Epidermal melanocyte (primary cell): ENCODE results near the gene BCL11A.

ENCODE experiments used
- DNase-seq: peaks from one replicate; pipeline ENCODE4 v3.0.0; 2011; ENCODE audit warnings: low spot score; ENCODE audit not compliant: insufficient read length

The BCL11A gene

DNA sequence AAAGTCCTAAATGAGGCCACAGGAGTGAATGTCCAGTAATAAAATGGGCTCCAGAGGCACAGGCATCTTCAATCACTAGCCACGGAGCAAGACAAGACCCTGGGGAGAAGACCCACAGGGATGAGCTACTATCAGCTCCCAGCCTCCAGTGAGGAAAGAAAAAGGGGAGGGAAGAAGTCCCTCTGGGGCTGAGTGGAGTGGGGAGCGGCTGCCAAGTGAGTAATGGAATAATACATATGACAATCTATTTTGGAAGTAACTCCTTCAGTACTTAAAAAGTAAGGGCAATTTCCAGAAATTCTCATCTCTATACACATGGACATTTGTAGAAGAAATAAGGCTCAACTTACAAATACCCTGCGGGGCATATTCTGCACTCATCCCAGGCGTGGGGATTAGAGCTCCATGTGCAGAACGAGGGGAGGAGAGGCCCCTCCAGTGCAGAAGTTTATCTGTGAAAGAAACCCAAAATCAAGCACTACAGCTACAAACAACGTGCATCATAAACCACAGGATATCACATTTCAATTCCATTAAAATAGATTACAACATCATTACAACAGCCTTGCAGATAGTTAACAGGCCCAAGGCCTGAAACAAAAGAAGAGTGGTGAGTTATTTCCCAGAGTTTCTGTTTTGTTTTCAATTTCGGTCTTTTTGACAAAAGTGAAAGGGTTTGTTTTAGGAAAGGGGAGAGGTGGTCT lies 84.9 kb downstream of the BCL11A start:
- no peak for DNase-seq

DNA sequence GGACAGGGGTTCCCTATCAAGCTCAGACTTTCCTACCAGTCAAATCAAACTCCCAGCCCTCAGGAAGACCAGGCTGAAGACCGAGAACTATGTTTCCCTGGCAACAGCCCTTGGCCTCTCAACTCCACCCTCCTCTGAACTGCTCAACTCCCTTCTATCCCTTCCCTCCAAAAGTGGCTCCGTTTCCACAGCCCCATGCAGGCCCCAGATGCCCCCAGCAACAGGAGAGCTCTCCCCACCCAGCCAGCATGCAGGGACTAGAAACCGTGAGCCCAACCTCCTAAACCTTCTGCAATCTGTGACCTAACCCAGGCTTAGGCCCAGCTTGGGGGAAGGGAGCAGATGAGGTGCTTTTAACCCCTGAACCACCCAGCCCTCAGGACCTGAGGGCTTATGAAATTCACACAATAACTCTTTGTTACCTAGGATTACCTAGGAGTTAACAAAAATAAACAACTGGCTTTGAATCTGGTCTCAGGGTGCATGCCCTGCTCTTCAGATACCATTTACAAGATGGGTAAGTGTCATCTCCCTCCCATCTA lies 87.2 kb downstream of the BCL11A start:
- no peak for DNase-seq

DNA sequence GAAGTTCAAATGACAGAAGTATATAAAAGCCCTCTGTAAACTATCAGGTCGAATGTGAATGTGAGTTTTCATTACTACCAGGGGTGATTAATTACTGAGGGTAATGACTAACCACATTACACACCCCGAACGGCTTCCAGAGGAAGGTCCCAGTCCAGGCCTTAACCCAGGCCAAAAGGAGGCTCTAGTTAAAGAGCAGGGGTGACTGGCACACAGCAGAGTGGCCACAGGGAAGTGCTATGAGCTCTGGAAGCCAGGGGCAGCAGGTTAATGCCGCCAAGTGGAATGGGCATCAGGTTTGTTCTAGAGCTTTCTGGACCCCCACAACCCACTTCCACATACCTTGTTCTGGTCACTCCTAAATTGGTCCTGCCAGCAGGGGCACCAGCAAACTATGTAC lies 87.7 kb downstream of the BCL11A start:
- DNase-seq, result no peak

GRCh38 chr2:60463249-60463648 lies 90.2 kb downstream of the BCL11A start:
- no peak for DNase-seq

- DNase-seq, result no peak
Observed at GRCh38 chr2:60461421-60462108, 91.9 kb downstream of the BCL11A start.

GRCh38 chr2:60460577-60461420 lies 92.7 kb downstream of the BCL11A start:
- no peak for DNase-seq

- DNase-seq, result no peak
Observed at GRCh38 chr2:60459851-60460250, 93.6 kb downstream of the BCL11A start.

GRCh38 chr2:60456115-60456770 lies 97.2 kb downstream of the BCL11A start:
- DNase-seq, result no peak

- no peak for DNase-seq
Observed at GRCh38 chr2:60453872-60454271, 99.6 kb downstream of the BCL11A start.

GRCh38 chr2:60453301-60453700 lies 100.2 kb downstream of the BCL11A start:
- no peak for DNase-seq

DNA sequence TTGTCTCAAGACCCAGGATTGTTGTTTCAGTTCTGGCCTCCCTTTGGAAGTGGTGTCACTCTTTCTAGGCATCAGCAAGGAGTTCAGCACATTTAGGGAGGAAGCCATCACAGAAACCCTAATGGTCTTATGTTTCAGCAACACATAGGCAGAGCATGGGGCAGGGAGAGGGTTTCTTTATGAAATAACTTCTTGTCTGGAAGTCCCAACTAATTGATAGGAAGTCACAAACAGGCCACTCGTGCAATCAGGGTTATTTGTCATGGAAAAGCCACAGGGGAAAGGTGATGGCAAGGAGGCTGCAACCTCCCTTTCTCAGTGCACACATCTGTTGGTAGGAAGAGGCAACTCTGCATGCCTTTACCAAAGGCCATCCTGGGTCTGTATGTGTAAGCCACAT lies 103.0 kb downstream of the BCL11A start:
- no peak for DNase-seq

- DNase-seq, result no peak
Observed at GRCh38 chr2:60447943-60448342, 105.5 kb downstream of the BCL11A start.

GRCh38 chr2:60446413-60447267 lies 106.8 kb downstream of the BCL11A start:
- no peak for DNase-seq

DNA sequence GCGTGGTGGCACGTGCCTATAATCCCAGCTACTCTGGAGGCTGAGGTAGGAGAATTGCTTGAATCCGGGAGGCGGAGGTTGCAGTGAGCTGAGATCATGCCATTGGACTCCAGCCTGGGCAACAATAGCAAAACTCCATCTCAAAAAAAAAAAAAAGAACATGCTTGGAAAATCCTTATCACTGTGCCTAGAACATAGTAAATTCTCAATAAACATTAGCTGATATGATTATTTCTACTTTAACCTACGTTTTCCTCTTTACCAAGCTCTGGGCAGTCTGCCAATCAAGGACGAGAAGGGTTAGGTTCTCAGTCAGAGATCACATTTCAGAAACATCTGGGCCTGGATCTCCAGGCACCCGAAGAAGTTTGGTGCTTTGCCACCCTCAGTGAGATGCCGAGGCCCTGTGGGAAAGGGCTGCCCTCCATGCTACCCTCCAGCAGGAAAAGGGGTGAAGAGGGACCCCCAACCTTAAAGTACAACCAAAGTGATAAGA lies 107.7 kb downstream of the BCL11A start:
- no peak for DNase-seq

GRCh38 chr2:60442608-60443007 lies 110.8 kb downstream of the BCL11A start:
- no peak for DNase-seq

- no peak for DNase-seq
Observed at GRCh38 chr2:60441800-60442199, 111.7 kb downstream of the BCL11A start.

- DNase-seq, result no peak
Observed at GRCh38 chr2:60440767-60441163, 112.7 kb downstream of the BCL11A start.

- DNase-seq, result no peak
Observed at GRCh38 chr2:60440079-60440766, 113.2 kb downstream of the BCL11A start.

DNA sequence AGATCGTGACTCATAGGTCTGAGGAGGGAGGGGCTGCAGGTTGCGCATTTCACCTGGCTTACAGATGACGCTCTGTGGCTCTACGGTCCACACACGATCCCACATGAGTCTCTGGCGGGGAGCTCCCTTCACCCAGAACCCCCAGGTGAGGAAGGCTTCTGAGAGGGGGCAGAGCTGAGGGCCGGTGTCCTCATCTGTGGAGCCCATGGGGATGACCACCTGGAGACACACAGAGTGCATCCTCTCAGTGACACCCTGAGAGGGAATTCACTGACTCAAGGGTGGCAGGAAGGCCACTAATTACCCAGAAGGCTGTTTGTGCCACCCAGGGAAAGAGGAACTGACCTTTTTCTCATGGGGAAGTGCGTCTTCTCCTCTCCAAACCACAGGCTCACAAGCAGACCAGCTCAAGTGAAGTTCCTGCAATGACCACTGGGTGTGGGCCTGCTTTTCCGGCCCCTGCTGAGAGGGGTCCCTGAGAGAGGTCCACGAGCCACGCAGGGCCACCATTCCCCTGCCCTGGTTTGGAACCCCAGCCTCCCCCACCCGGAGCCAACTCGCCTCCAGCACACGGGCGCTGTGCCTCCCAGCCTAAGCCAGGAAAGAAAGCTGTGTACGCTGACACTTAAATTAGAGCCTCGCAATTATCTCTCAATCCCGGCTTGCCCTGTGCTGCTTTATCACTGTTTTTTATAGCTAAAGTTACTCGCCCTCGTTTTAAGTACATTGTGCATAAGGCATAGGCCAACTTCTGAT lies 114.1 kb downstream of the BCL11A start:
- DNase-seq, result no peak
